HAP-1 (cell line): ENCODE results near the gene ATXN1.
"Not testable (repeated sequence)": the region's sequence is repeated elsewhere in the genome, so short reads cannot be mapped to it uniquely, and the experiment has no call there.

Experiments
- DNase-seq, 2 experiments: peaks; one replicate each; pipeline ENCODE4 v3.0.0-alpha.2; 2016 to 2020; ENCODE audit warnings: low spot score in 2 of 2
- H3K27me3 ChIP-seq: fragments of 250-450 bp; sonication (Bioruptor Pico); 2 replicates; pipeline ENCODE4 v1.5.1; 2020; ENCODE audit warnings: low read depth, mild to moderate bottlenecking, moderate library complexity
- H3K36me3 ChIP-seq: fragments of 250-450 bp; sonication (Bioruptor Pico); replicated peaks from 2 replicates; pipeline ENCODE4 v1.5.1; 2020; ENCODE audit warnings: mild to moderate bottlenecking
- H3K4me1 ChIP-seq: fragments of 250-450 bp; sonication (Bioruptor Pico); 2 replicates; pipeline ENCODE4 v1.5.1; 2020; ENCODE audit warnings: mild to moderate bottlenecking
- H3K4me3 ChIP-seq: fragments of 250-450 bp; sonication (Bioruptor Pico); 2 replicates; pipeline ENCODE4 v1.5.1; 2020; ENCODE audit warnings: mild to moderate bottlenecking, moderate library complexity
- H3K9me3 ChIP-seq: fragments of 250-450 bp; sonication (Bioruptor Pico); 2 replicates; pipeline ENCODE4 v1.5.1; 2020; ENCODE audit warnings: mild to moderate bottlenecking, moderate library complexity
- in situ Hi-C: fragments of 300-500 bp; cut with MboI; formaldehyde crosslinking; loops from 3 replicates; pipeline ENCODE4 v1.14.3; 2020; ENCODE audit warnings: low sequenced_read_pairs, inconsistent platforms, mixed read lengths

Gene ATXN1

GRCh38 chr6:16623029-16623653 lies 138.1 kb downstream of the ATXN1 start:
- H3K9me3 ChIP-seq: no peaks in the 10 kb centered on the region
- in situ Hi-C loops: no loop called here
- H3K36me3 ChIP-seq: no peaks in the 10 kb centered on the region
- peaks cover 8% of the 10 kb centered on the region; the same call in 1 of the 2 replicates for H3K4me1 ChIP-seq
- no peak for DNase-seq
- H3K4me3 ChIP-seq: no peak overlapping the region
- no peaks in the 10 kb centered on the region for H3K27me3 ChIP-seq

GRCh38 chr6:16622193-16622592 lies 139.1 kb downstream of the ATXN1 start:
- DNase-seq: no peak
- in situ Hi-C loops: no loop called here
- Histone ChIP-seq H3K36me3 (no peaks in the 10 kb centered on the region), H3K9me3 (no peaks in the 10 kb centered on the region), H3K27me3 (no peaks in the 10 kb centered on the region), H3K4me1 (peaks cover 8% of the 10 kb centered on the region; the same call in 1 of the 2 replicates), H3K4me3 (no peak overlapping the region)

- H3K27me3 ChIP-seq: no peaks in the 10 kb centered on the region
- no peak overlapping the region for H3K4me3 ChIP-seq
- peaks cover 8% of the 10 kb centered on the region; the same call in 1 of the 2 replicates for H3K4me1 ChIP-seq
- no peak for DNase-seq
- no peaks in the 10 kb centered on the region for H3K9me3 ChIP-seq
- no peaks in the 10 kb centered on the region for H3K36me3 ChIP-seq
- in situ Hi-C loops: no loop called here
Measured at GRCh38 chr6:16621002-16621401, 140.3 kb downstream of the ATXN1 start.

- in situ Hi-C loops: no loop called here
- Histone ChIP-seq H3K4me1 (peaks cover 8% of the 10 kb centered on the region; the same call in 1 of the 2 replicates), H3K4me3 (no peak overlapping the region), H3K9me3 (no peaks in the 10 kb centered on the region), H3K27me3 (no peaks in the 10 kb centered on the region), H3K36me3 (no peaks in the 10 kb centered on the region)
- DNase-seq: no peak
Measured at GRCh38 chr6:16619777-16620176, 141.5 kb downstream of the ATXN1 start.

GRCh38 chr6:16618962-16619361 lies 142.3 kb downstream of the ATXN1 start:
- H3K9me3 ChIP-seq: no peaks in the 10 kb centered on the region
- peaks cover 8% of the 10 kb centered on the region; the same call in 1 of the 2 replicates for H3K4me1 ChIP-seq
- in situ Hi-C loops: no loop called here
- no peaks in the 10 kb centered on the region for H3K27me3 ChIP-seq
- H3K4me3 ChIP-seq: no peak overlapping the region
- no peak for DNase-seq
- no peaks in the 10 kb centered on the region for H3K36me3 ChIP-seq

GRCh38 chr6:16615215-16615614 lies 146.0 kb downstream of the ATXN1 start:
- H3K4me1 ChIP-seq, H3K36me3 ChIP-seq, H3K4me3 ChIP-seq, H3K9me3 ChIP-seq, in situ Hi-C loops, H3K27me3 ChIP-seq, DNase-seq: not testable (repeated sequence)

- H3K4me1 ChIP-seq, H3K9me3 ChIP-seq, H3K4me3 ChIP-seq, in situ Hi-C loops, H3K36me3 ChIP-seq, H3K27me3 ChIP-seq, DNase-seq: not testable (repeated sequence)
Measured at GRCh38 chr6:16614143-16614542, 147.1 kb downstream of the ATXN1 start.

- H3K4me1 ChIP-seq, H3K9me3 ChIP-seq, H3K36me3 ChIP-seq, DNase-seq, in situ Hi-C loops, H3K4me3 ChIP-seq, H3K27me3 ChIP-seq: not testable (repeated sequence)
Measured at GRCh38 chr6:16613504-16613903, 147.8 kb downstream of the ATXN1 start.

GRCh38 chr6:16608444-16608843 lies 152.8 kb downstream of the ATXN1 start:
- no peak overlapping the region for H3K4me3 ChIP-seq
- no peaks in the 10 kb centered on the region for H3K4me1 ChIP-seq
- H3K36me3 ChIP-seq: no peaks in the 10 kb centered on the region
- in situ Hi-C loops: no loop called here
- H3K27me3 ChIP-seq: no peaks in the 10 kb centered on the region
- no peaks in the 10 kb centered on the region for H3K9me3 ChIP-seq
- DNase-seq: no peak

GRCh38 chr6:16602035-16602434 lies 159.2 kb downstream of the ATXN1 start:
- no peak for DNase-seq
- H3K9me3 ChIP-seq: no peaks in the 10 kb centered on the region
- in situ Hi-C loops: no loop called here
- peaks cover 9% of the 10 kb centered on the region for H3K4me1 ChIP-seq
- no peak overlapping the region for H3K4me3 ChIP-seq
- no peaks in the 10 kb centered on the region for H3K27me3 ChIP-seq
- H3K36me3 ChIP-seq: no peaks in the 10 kb centered on the region

- no peak overlapping the region for H3K4me3 ChIP-seq
- in situ Hi-C loops: no loop called here
- peaks cover 13% of the 10 kb centered on the region for H3K4me1 ChIP-seq
- H3K9me3 ChIP-seq: no peaks in the 10 kb centered on the region
- no peak for DNase-seq
- H3K36me3 ChIP-seq: no peaks in the 10 kb centered on the region
- no peaks in the 10 kb centered on the region for H3K27me3 ChIP-seq
Measured at GRCh38 chr6:16600701-16601100, 160.6 kb downstream of the ATXN1 start.

- H3K27me3 ChIP-seq: no peaks in the 10 kb centered on the region
- no peak overlapping the region for H3K4me3 ChIP-seq
- DNase-seq: no peak
- H3K36me3 ChIP-seq: no peaks in the 10 kb centered on the region
- in situ Hi-C loops: no loop called here
- no peaks in the 10 kb centered on the region for H3K9me3 ChIP-seq
- H3K4me1 ChIP-seq: peaks cover 13% of the 10 kb centered on the region
Measured at GRCh38 chr6:16600026-16600425, 161.2 kb downstream of the ATXN1 start.

- peaks cover 13% of the 10 kb centered on the region for H3K4me1 ChIP-seq
- no peaks in the 10 kb centered on the region for H3K36me3 ChIP-seq
- H3K27me3 ChIP-seq: no peaks in the 10 kb centered on the region
- H3K4me3 ChIP-seq: no peak overlapping the region
- no peak for DNase-seq
- in situ Hi-C loops: no loop called here
- no peaks in the 10 kb centered on the region for H3K9me3 ChIP-seq
Measured at GRCh38 chr6:16596616-16597331, 164.5 kb downstream of the ATXN1 start.

GRCh38 chr6:16595514-16596120 lies 165.6 kb downstream of the ATXN1 start:
- no peak overlapping the region for H3K4me3 ChIP-seq
- H3K36me3 ChIP-seq: no peaks in the 10 kb centered on the region
- H3K4me1 ChIP-seq: peaks cover 12% of the 10 kb centered on the region
- no peak for DNase-seq
- H3K27me3 ChIP-seq: no peaks in the 10 kb centered on the region
- in situ Hi-C loops: no loop called here
- no peaks in the 10 kb centered on the region for H3K9me3 ChIP-seq
